GM21367 (cell line): ENCODE measurements around the gene ZBTB20.

ENCODE experiments used
- ATAC-seq: cut with Tn5 transposase; IDR thresholded peaks from one replicate; pipeline ENCODE4 v1.9.1; 2021; ENCODE audit not compliant: unreplicated experiment

ZBTB20 gene

DNA sequence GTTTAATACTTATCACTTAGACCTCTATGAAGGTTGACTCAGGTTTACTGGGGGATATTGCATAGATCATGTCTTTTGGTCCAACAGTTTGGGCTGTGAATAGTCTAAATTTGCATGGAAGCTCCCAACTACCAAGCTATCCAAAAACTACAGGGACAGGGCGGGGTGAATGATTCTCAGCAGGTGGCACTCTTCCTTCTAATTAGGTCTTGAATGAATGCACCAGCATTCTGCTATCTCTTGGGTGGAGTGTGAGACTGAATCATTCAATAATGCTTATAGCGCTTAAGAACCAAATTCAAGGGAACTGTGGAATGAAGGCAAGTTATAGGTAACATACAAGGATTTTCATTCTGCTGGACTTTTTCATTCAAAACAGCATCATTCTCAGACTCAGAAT lies 507.0 kb downstream of the ZBTB20 start:
- ATAC-seq = no peak

DNA sequence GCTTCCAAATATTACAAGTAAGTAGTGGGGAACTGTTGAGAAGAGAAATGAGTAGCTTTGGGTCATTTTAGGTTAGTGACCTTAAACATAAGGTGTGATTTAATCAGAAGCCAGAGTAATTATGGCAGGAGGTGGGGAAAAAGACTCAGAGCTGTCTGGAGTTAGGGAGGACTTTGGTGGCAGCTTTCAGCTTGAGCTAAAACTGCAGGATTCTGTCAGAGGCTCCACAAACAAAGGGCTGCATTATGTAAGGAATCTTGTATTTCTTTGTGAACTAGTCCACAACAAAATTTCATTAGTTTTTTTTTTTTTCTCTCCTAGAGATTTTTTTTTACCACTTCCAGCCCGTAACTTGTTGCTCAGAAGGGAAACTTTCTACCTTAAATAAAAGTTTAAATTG lies 507.9 kb downstream of the ZBTB20 start:
- no peak for ATAC-seq

DNA sequence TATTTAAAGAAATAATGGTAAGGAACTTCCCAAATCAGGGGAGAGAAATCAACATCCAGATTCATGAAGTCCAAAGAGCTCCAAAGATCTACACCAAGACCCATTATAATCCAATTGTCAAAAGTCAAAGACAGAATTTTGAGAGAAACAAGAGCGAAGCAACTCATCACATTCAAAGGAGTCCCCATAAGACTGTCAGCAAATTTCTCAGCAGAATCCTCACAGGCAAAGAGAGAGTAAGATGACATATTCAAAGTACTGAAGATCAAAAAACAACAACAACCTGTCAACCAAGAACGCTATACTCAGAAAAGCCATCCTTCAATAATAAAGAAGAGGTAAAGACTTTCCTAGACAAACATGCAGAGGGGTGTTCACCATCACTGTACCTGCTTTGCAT lies 511.2 kb downstream of the ZBTB20 start:
- no peak for ATAC-seq

DNA sequence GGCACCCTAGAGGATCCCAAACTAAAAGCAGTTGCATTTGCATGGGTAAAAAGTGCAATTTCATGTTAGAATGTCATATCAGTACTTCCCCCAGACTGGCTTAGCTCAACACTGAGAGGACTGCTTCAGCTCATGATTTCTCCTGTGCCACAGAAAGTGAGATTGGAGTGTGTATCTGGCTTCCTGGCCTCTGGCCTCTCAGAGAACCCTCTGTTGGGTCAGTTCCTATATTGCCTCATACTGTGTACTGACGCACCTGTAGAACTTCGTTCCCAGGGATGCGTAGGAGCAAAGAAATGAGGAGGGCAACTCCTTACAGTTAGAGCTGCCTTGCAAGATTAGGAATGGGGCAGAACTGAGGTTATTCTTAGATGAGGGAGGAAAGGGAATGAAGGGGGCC lies 512.5 kb downstream of the ZBTB20 start:
- no peak for ATAC-seq

DNA sequence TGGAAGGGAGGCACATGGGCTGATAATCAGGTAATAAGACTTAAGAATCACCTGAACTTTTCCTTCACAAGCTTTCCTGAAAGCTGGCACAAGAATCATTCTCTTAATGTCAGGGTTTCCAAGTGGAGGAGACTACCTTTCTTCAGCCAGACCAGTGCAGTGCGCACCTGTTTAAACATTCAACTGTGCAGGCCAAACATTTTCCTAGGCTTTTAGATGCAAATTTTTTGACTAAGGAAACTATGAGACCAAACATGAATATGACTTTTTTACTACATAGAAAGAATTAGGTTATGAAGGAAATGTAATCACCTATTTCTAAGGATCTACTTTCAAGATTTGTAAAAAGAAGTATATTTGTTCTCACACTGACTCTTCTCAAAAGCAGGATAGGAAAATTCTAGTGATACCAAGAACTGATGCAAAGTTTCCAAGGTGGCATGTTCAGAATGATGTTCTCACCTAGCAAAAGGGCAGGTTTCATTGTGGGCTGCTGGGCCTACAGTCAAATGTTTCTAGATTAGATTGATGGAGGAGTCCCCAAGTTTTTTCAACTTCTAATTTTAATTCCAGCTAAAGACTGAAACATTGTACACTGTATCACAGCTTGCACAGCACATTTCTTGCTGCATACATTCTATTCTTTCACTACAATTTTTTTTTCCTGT lies 514.2 kb downstream of the ZBTB20 start:
- no peak for ATAC-seq

- ATAC-seq = no peak
These were observed 519.3 kb downstream of the ZBTB20 start for GRCh38 chr3:114627770-114628169.

DNA sequence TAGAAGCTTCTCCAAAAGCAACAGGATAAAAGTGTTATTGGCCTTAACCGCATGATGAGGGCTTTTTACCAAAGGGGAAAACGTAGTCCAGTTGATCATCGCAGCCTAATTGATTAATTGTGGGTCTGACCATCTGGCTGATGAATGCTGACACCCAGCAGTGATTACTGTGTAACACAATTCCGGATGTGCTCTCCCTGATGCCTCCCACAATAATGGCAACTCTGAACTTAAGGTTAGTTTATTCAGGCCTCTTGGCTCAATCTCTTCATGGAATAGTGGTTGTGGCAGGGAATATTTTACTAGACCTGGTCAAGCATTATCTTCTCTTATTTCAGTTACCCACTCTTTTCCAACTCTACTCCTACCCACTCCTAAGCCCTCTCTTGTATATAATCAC lies 520.3 kb downstream of the ZBTB20 start:
- no peak for ATAC-seq

GRCh38 chr3:114624571-114625181 lies 522.4 kb downstream of the ZBTB20 start:
- no peak for ATAC-seq

DNA sequence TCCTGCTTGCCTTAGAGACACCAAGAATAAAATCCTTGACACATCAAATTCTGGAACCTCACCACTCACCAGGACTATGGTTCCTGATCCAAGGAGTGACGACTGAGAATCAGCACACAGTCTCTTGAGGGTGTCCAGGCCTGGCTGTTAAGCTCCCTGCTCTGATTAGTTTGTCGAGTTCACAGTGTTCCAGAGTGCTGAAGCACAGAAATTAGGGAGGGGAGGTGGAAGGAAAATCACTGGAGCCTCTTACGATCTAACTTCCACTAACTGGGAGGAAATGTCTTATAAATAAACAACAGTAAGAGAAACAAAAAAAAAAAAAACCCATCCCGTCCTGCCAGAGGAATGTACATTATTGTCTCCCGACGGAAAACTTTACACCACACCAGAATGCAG lies 523.0 kb downstream of the ZBTB20 start:
- ATAC-seq = no peak

DNA sequence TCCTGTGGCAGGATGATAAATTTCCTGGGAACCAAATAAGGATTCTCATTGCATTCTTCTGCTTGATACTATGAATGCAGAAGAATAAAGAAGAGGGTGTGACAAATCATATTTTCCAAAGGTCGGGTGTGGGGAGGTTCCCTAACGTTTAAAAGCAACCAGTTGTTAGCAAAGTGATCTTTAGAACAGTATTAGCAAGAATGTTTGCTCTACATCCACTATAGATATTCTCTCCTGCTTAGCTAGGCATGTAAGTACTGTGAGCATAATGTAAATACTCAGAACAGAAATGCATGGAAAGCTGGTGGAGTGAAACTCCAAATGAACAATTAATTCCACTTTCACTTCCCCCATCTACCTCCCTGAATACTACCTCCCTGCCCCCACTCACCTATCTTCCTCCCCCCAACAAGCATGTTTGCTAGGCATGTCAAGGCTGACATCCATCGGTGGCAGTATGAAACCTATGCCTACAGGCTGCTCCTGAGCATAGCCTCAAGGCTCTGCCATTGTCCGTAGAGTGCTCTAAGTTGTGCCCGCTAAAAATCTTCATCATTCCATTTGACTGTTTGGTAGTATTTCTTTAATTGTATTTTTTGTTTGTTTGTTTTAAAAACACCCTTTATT lies 523.6 kb downstream of the ZBTB20 start:
- ATAC-seq = no peak

DNA sequence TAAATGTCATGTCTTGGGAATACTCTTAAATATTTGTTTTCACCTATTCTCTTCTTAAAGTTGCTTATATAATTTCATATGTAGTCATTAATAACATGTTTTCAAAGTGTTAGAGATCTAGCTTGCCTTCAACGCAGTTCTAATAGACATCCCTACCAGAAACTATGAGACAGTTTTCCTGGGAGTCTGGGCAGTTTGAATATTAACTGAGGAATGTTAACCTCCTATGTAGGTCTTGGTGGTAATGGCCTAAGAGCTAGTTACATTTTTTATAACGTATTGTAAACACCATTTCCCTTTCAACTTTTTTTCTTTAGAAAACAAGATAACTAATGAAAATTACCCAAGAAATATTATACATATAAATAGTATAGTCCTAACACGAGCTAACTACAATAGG lies 525.1 kb downstream of the ZBTB20 start:
- ATAC-seq = no peak

DNA sequence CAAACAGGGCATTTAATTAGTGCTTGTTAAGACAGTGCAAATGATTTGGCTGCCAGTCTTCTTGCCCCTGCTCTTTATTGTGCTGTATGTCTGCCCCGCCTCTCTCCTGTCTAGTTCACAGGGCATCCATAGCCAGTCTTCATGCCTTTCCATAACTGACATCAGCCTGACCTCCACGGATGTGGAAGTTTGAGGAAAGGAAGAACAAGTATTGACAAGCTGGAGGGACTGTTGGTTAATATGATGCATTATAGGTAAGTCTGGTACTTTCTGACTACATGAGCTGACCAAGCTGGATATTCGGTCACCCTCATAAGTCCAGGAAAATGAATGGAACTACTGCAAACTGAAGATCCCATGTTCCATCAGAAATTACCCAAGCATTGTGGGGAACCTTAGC lies 527.3 kb downstream of the ZBTB20 start:
- no peak for ATAC-seq

DNA sequence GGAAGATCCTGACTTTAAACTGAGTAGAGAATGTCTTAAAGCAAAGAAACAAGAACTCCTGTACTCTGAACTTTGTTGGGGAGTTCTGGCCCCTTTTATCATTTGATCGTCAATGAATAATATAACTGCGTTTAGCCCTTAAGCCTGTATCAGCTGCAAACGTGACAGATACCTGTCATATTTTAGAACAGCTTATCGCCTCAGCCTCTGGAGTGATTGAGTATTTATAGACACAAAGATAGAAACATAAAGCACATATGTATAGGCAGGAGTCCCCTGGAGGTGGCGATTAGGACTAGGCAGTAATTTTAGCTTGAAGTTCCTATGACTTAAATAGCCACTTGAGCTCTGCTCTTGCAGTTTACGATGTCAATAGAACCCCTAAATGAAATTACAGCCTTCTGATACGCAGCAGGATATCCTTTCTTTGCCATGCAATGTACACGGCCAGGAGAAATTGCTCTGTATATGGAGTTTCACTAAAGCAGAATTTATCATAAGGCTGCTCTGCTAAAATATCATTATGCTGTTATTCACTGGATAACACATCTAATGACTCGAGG lies 531.5 kb downstream of the ZBTB20 start:
- ATAC-seq = no peak

DNA sequence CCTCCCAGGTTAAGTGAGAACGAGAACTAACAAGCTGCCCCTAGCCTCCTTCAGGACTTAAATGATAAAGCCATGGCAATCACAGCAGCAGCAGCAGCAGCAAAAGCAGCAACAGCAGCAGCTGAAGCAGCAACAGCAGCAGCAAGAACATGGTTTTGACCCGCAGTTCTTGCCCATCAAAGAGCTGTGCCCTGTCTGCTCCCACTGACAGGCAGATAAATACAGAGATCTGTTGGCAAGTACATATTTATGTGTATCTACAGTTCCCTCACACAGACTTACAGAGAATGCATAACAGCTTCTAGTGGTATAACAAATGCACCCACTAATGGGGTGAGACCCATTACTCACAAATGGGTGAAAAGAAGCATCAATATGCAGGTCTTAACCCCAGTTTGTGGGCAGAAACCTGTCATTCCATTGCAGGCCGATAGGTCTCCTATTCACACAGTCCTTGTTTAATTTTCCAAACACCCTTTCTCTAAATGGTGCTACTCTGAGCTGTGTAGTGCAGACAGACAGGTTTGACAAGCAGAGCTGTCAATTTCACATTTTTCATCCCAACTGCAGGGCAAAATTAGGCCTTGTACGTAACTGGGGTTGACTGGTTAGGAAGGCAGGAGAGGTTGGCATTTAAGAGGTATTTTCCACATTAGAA lies 537.0 kb downstream of the ZBTB20 start:
- no peak for ATAC-seq

DNA sequence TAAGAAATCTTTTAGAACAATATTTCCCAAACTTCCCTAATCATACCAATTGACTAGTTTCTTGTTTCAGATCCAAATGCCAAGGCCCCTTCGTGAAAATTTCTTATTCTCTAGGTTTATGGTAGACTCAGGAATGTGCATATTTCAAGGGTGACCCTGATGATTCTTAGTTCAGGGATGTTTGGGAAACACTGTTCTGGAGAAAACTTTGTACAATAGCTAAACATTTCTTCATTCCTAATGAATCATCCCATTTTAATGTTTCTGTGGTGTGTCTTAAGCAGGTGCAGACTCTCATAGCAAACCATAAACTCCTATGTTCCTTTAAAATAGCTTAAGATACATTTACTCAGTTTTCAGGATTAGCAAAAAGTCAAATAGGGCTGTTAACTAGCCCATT lies 538.8 kb downstream of the ZBTB20 start:
- no peak for ATAC-seq

DNA sequence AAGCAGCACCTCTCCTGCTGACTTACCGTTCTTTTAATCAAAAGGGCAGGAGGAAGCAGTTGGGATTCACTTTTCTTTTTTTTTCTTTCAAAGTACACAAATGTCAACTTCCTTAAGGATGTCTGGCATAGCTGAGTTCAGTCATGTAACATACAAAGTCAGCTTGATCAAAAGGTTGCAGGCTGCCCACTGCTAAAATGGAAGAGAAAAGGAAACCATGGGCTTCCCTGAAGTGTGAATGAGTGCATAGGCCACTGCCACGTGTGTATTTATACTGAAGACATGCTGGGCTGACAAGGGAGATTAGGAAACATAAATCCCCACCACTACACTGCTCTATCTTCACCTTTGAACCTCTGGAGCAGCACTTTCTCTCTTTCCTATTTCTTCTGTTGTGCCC lies 540.8 kb downstream of the ZBTB20 start:
- ATAC-seq = no peak

DNA sequence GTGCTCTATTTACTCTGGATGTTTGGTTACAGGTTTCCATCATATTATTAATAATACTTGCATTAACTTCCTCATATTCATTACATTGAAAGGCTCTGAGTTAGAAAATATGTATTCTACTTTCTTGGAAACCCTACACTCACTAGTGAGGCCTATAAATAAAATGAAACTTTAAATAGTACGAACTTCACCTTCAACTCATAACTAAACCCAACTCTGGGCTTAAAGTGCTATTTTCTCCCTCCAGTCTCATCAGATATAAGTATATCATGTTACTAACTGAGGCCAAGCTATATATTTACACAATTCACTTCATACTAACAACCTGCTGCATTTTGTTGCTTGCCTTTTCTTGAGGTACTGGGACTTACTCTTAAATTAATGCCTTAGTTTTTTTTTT lies 546.5 kb downstream of the ZBTB20 start:
- no peak for ATAC-seq

- no peak for ATAC-seq
These were observed 549.2 kb downstream of the ZBTB20 start for GRCh38 chr3:114597871-114598270.

DNA sequence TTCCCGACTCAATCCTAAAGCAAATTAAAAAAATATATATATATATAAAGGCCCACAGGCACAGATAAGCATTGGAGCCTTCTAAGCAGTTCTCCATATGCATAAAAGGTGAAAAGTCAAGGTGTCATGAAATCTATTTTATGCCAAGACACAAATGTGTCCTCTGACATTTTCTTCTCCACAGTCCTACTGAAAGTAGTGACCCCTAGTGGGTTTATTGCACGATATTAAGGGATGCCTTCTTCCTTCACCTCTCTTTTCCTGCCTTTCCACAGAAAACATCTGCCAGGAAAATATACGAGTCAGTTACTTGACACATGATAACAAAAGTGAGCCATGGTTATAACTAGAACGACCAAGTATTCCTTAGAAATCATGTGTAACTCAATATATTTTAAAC lies 550.1 kb downstream of the ZBTB20 start:
- ATAC-seq = no peak

- no peak for ATAC-seq
These were observed 550.9 kb downstream of the ZBTB20 start for GRCh38 chr3:114596147-114596546.

DNA sequence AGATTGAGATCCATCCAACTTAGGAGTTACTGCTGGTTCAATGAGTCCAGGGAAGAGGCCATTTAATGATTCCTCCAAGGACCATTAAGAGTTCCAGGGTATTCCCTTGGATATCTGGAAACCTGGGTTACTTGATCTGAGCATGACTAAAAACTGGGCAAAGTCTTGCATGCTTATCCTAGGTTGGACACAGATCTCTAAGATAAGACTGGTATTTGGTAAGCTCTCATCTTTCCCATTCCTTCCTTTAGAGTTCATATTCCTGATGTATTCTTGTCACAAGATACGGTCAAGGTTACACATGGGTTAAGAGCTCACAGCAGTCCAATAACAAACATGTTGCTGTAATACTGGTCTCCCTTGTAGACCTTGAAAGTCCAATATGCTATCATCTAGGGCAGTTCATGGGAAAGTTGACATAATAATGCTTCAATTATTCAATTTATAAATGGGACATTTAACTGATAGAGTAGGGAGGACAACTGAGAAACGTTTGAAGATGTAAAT lies 551.5 kb downstream of the ZBTB20 start:
- ATAC-seq = no peak
